Lower leg skin (tissue), 4 donors: ENCODE results near the gene SLC1A6. TPM values are rescaled to one million over a fixed set of nuclear protein-coding genes. Genes with fewer than 3 reads are reported as not detected.
"Not testable (repeated sequence)": the region's sequence is repeated elsewhere in the genome, so short reads cannot be mapped to it uniquely, and the experiment has no call there.

Experiments used
- DNase-seq, 2 donors: peaks; one replicate each; pipeline ENCODE4 v3.0.0-alpha.2; 2019; ENCODE audit warnings: low spot score in 2 of 2
- H3K4me3 ChIP-seq: fragments of 200-600 bp; sonication (generic); 2 replicates; pipeline ENCODE4 v1.5.1; 2017; ENCODE audit warnings: mild to moderate bottlenecking, low read depth; ENCODE audit not compliant: poor library complexity, severe bottlenecking
- POLR2A ChIP-seq, 2 donors: fragments of 450-650 bp; IDR thresholded peaks; one replicate each; pipeline ENCODE4 v1.6.1; 2016 to 2017; ENCODE audit warnings: antibody characterized with exemption in 2 of 2, mild to moderate bottlenecking in 1 of 2, moderate library complexity in 1 of 2
- WGBS, 2 donors: methylation state at CpG; one replicate each; pipeline ENCODE4 v1.1.5; 2018; 5-methylcytosine and 5-hydroxymethylcytosine counted together
- intact Hi-C: fragments of 100-400 bp; cut with DNase I; formaldehyde crosslinking; loops from one replicate; pipeline ENCODE4 v1.15.0; 2023; ENCODE audit warnings: low total_unique reads
- total RNA-seq, 4 donors: library from RNA; depleted of rRNA; stranded (reverse); fragments of >200 nt; gene quantifications; one replicate each; pipeline ENCODE4 v1.1.0, GENCODE V29; 2016
- TF ChIP-seq, protein P1 (sequence below), 3 donors: fragments of 450-650 bp; IDR thresholded peaks; one replicate each; pipeline ENCODE4 v1.5.1; 2016; ENCODE audit warnings: antibody characterized with exemption in 3 of 3, mild to moderate bottlenecking in 3 of 3, moderate library complexity in 2 of 3

The SLC1A6 gene
- total RNA-seq, result 10 to 100 TPM in 3 of 4 donors, 1 to 10 TPM in 1; 3.3 to 28.0 (median 13.5) TPM

DNA sequence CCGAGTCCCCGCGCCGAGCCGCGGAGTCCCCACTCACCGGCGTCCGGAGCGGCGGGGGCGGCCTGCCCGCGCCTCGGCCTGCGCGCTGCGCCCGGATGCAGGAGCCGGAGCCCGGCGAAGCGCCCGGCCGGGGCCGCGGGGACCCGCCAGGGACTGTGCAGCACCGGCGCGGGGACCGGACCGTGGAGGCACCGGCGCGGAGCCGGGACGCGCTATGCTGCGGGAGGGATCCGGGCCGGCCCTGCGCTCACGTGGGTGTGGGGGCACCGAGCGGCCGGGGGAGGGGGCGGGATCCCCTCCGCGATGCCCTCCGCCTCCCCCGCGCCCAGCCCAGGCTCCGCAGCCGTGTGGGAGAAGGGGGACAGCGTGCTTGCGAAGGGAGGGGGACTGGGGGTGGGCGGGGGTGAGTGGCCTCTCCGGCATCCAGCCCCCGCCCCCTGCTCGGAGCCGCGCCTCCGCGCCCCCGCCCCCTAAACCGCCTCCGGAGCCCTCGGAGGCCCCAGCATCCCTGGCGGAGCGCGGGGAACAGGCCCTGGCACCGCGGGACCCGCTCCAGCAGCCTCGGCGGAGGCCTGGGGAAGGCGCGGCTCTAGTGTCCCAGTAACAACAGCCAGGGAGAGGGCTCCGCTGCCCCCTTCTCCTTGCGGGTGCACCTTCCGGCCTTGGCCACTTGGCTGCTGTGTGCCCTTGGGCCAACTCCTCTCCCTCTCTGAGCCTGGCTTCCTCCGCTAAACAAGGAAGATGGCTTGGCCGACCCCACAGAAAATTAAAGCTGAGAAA, at the start of gene SLC1A6:
Gene SLC1A6 (minus strand): TSS at position 389 of the 780 bp plus-strand sequence. CDS start 6,954 bp downstream, outside the sequence.
- DNase-seq, result peak in 1 of 2 donors; percentile 72
- WGBS, 2 donors, result 0 to 1% methylated on average over 9 to 31 of the region's 84 CpGs
- TF ChIP-seq, protein P1, sequence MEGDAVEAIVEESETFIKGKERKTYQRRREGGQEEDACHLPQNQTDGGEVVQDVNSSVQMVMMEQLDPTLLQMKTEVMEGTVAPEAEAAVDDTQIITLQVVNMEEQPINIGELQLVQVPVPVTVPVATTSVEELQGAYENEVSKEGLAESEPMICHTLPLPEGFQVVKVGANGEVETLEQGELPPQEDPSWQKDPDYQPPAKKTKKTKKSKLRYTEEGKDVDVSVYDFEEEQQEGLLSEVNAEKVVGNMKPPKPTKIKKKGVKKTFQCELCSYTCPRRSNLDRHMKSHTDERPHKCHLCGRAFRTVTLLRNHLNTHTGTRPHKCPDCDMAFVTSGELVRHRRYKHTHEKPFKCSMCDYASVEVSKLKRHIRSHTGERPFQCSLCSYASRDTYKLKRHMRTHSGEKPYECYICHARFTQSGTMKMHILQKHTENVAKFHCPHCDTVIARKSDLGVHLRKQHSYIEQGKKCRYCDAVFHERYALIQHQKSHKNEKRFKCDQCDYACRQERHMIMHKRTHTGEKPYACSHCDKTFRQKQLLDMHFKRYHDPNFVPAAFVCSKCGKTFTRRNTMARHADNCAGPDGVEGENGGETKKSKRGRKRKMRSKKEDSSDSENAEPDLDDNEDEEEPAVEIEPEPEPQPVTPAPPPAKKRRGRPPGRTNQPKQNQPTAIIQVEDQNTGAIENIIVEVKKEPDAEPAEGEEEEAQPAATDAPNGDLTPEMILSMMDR (IDR thresholded peaks at IDR 0.05), result no peak
- TF ChIP-seq POLR2A (IDR thresholded peaks at IDR 0.05), result no peak
- H3K4me3 ChIP-seq, result no peak within 1 kb of the TSS
- intact Hi-C loops, result no loop called here

DNA sequence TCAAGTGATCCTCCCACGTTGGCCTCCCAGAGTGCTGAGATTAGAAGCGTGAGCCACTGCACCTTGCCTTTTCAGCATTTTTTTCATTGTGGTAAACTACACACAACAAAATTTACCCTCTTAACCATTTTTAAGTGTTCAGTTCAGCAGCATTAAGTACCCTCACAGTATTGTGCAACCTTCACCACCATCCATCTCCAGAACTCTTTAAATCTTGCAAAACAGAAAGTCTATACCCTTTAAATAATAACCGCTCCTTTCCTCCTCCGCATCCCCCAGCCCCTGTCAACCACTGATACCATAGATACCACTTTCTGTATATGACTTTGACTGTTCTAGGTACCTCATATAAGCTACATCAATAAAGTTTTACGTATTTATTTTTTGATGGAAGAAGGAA, 48.8 kb upstream of the SLC1A6 start:
- intact Hi-C loops, result no loop called here
- TF ChIP-seq, protein P1 (IDR thresholded peaks at IDR 0.05), result no peak
- TF ChIP-seq POLR2A (IDR thresholded peaks at IDR 0.05), result no peak
- WGBS, 2 donors, result 74 to 91% methylated on average over 4 to 5 of the region's 5 CpGs
- H3K4me3 ChIP-seq, result no peak overlapping the region
- DNase-seq, result no peak

DNA sequence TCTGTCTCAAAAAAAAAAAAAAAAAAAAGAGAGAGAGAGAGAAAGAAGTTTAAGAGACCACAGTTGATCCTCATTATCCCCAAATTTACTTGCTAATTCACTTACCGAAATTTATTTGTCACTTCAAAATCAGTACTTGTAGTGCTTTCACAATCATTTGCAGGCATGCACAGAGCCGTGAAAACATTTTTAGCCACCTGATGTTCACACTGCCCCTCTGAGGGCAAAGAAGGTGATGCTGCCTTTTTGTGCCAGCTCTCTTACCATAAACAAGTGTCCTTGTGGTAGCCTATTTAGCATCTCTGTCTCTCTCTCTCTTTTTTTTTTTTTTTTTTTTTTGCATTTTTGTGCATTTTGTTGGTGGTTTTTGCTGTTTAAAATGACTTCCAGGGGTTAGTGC, 45.6 kb upstream of the SLC1A6 start:
- intact Hi-C loops, result no loop called here
- no peak overlapping the region for H3K4me3 ChIP-seq
- TF ChIP-seq, protein P1 (IDR thresholded peaks at IDR 0.05), result no peak
- TF ChIP-seq POLR2A (IDR thresholded peaks at IDR 0.05), result no peak
- no peak for DNase-seq
- 26 to 29% methylated on average over 2 of the region's 2 CpGs for WGBS, 2 donors

DNA sequence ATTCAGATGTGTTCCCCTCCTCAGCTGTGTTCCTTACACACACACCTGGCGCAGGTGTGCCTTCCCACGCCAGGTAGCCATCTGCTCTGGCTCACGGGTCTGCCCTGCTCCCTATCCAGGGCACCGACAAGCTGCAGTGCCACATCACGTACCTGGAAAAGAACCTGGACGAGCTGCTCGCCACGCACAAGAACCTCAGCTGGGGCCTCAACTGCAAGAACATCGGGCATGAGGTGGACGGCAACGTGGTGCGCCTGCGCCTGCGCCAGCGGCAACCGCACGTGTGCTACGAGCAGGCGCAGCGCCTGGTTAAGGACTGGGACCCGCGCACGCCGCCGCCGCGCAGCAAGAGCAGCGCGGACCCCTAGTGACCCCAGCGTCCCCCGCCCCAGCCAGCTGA, 43.1 kb upstream of the SLC1A6 start:
- TF ChIP-seq, protein P1 (IDR thresholded peaks at IDR 0.05), result no peak
- TF ChIP-seq POLR2A (IDR thresholded peaks at IDR 0.05), result no peak
- DNase-seq, result no peak
- H3K4me3 ChIP-seq, result no peak overlapping the region
- intact Hi-C loops, result no loop called here
- 24 to 26% methylated on average over 13 to 30 of the region's 31 CpGs for WGBS, 2 donors

DNA sequence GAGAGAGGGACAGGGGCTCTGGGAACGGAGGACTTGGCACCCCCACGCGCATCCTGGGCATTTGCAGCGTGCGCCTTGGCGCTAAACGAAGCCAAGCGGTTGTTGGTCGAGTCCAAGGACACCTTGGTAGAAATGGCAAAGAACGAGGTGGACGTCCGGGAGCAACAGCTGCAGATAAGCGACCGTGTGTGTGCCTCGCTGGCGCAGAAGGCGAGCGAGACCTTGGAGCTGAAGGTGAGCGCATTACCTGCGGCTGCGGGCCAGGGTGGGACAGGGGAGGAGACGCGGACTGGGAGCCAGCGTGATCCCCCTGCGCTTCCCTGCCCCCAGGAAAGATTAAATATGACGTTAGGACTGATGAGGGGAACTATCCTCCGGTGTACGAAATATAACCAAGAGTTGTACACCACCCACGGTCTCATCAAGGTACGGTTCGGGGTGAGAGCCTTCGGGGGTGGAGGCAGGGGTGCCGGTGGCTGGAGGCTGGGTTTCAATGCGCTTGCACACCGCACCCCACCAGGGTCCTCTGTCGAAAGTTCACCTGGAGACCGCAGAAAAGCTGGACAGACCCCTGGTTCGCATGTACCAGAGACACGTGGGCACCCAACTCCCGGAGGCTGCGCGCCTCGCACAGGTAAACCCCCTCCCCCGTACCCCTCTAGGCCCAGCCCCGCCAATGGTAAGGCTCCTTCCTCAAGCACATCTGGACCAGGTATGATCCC, 41.8 kb upstream of the SLC1A6 start:
- WGBS, 2 donors, result 84% methylated on average over 44 to 45 of the region's 45 CpGs
- intact Hi-C loops, result no loop called here
- no peak for DNase-seq
- H3K4me3 ChIP-seq, result no peak overlapping the region
- TF ChIP-seq, protein P1 (IDR thresholded peaks at IDR 0.05), result no peak
- no peak for TF ChIP-seq POLR2A (IDR thresholded peaks at IDR 0.05)

DNA sequence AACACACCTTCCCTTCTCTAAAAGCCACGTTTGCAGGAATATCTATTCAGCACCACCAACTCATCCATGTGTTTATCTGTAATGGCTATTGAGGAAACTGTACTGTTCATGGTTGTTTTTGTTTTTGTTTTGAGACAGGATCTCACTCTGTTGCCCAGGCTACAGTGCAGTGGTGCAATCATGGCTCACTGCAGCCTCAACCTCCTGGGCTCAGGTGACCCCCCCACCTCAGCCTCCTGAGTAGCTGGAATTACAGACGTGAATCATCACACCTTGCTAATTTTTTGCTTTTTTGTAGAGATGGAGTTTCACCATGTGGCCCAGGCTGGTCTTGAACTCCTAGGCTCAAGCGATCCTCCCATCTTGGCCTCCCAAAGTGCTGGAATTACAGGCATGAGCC, 39.2 kb upstream of the SLC1A6 start:
- intact Hi-C loops, H3K4me3 ChIP-seq: not testable (repeated sequence)
- peak in 1 of 2 donors; percentile 23 for DNase-seq
- 60 to 67% methylated on average over 3 of the region's 3 CpGs for WGBS, 2 donors
